BLaER1 treated with 17β-estradiol and CSF1 and Interleukin-3, amounts not matched to agents 10 nM and 100 nM (cell line): ENCODE data around the gene CCDC137.
A peak's percentile ranks its signal among the peaks of the same experiment; 100 is the strongest.

Experiments used
- H3K27ac ChIP-seq, 11 experiments: shearing (Covaris generic); formaldehyde crosslinking; 2 replicates each; pipeline ENCODE4 v1.8.1; 2022
- H3K27me3 ChIP-seq, 11 experiments: shearing (Covaris generic); formaldehyde crosslinking; 2 replicates each; pipeline ENCODE4 v1.8.1; 2022
- H3K36me3 ChIP-seq, 11 experiments: shearing (Covaris generic); formaldehyde crosslinking; 2 replicates each; pipeline ENCODE4 v1.8.1; 2022
- H3K4me1 ChIP-seq, 10 experiments: shearing (Covaris generic); formaldehyde crosslinking; 2 replicates each; pipeline ENCODE4 v1.8.1; 2022
- H3K4me2 ChIP-seq, 11 experiments: shearing (Covaris generic); formaldehyde crosslinking; 2 replicates each; pipeline ENCODE4 v1.8.1; 2022
- H3K4me3 ChIP-seq, 10 experiments: shearing (Covaris generic); formaldehyde crosslinking; 2 replicates each; pipeline ENCODE4 v1.8.1; 2022
- H3K9ac ChIP-seq, 11 experiments: shearing (Covaris generic); formaldehyde crosslinking; 2 replicates each; pipeline ENCODE4 v1.8.1; 2022
- H3K9me3 ChIP-seq, 11 experiments: shearing (Covaris generic); formaldehyde crosslinking; replicated peaks in 1 of 11; 2 replicates each; pipeline ENCODE4 v1.8.1; 2022
- H4K20me1 ChIP-seq, 11 experiments: shearing (Covaris generic); formaldehyde crosslinking; 2 replicates each; pipeline ENCODE4 v1.8.1; 2022
- Cebpa-rat ChIP-seq, 11 experiments: shearing (Covaris generic); IDR thresholded peaks; 2 replicates each; pipeline ENCODE4 v1.8.1; 2022

CCDC137 gene

DNA sequence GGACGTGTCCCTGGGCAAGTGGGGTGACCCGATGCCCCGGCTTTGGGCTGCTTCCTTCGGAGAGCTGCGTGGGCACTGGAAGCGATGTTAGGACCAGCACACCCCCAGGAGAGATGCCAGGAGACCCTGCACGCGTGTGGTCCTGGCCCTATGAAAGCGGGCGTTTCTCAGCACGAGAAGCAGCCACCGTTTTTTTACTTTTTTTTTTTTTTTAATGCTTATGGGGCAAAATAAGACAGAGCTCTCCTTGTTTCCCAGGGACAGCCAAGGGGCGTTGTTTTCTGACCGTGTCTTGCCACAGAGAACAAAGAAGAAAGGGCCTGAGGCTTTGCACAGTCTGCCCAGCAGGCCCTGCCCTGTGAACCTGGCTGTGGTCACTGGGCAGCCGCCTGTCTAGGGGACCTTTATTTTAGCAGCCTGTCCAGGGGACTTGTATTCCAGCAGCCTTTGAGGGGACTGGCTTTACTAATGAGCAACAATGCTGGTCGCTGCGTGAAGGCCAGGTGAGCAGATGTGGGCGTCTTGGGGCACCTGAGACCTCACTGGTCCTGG lies 46.5 kb downstream of the CCDC137 start:
- peak overlapping the region; percentile 74 to 89 (median 84) for H3K9ac ChIP-seq
- H3K27ac ChIP-seq: peak overlapping the region in 8 of 11 experiments; percentile 67 to 82 (median 75); a peak in 14 of 22 replicates
- peak overlapping the region; percentile 71 to 96 (median 86) for H3K4me3 ChIP-seq
- no peaks in the 10 kb centered on the region for H3K27me3 ChIP-seq
- peaks cover 5 to 39% (median 22%) of the 10 kb centered on the region in 11 experiments; a peak in 21 of 22 replicates for H3K36me3 ChIP-seq
- no peaks in the 10 kb centered on the region for H3K9me3 ChIP-seq
- peaks cover 38 to 72% (median 60%) of the 10 kb centered on the region in 10 experiments for H3K4me1 ChIP-seq
- peaks cover 0 to 67% (median 34%) of the 10 kb centered on the region in 11 experiments; a peak in 18 of 22 replicates for H4K20me1 ChIP-seq
- peak overlapping the region; percentile 84 to 100 (median 99) for H3K4me2 ChIP-seq
- no peak for TF ChIP-seq Cebpa-rat (IDR thresholded peaks at IDR 0.05)

DNA sequence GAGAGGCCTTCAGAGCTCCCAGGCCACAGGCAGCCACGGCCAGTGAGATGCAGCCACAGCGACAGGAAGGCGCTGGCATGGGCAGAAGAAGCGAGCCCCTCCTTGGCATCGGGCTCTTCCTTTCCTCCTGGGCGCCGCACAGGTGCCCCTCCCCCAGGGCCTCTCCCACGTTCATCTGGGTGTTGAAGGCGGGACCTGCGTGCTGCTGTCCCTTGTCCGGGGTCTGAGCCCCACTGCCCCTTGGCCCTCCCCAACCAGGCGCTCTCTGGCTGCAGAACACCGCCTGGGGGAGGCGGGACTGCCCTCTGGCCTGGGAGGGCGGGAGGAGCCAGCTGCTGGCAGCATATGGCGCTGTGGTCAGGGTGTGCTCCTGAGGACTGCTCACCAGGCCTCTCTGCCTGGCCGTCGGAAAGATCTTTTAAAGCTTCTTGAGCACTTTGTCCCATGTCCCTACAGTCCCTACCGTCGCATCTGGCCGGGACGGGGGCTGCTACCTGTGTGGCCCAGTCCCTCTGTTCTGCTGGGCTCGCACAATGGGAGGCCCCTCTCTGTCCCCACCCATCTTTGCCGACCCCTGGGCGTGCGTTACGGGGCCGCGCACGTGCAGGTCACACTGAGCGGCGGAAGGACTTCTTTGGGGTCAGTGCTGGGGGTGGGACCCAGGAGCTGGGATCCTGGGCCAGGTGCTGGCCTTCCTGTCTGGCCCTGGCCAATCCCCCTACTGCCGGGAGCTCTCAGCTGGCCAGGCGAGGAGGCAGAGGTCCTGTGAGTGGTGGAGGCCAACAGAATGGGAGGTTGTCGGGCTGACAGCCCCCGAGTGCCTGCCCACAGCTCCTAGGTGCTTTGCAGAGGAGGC lies 47.2 kb downstream of the CCDC137 start:
- H3K9ac ChIP-seq: peak overlapping the region; percentile 74 to 89 (median 84); a peak in 19 of 22 replicates
- H3K4me3 ChIP-seq: peak overlapping the region in 8 of 10 experiments; percentile 75 to 96 (median 87); a peak in 13 of 20 replicates
- H3K36me3 ChIP-seq: peaks cover 0 to 37% (median 19%) of the 10 kb centered on the region in 11 experiments; a peak in 15 of 22 replicates
- peak overlapping the region in 2 of 11 experiments; percentile 73 to 78; a peak in 1 of 22 replicates for H3K27ac ChIP-seq
- no peaks in the 10 kb centered on the region for H3K27me3 ChIP-seq
- peak overlapping the region; percentile 84 to 100 (median 99) for H3K4me2 ChIP-seq
- no peak for TF ChIP-seq Cebpa-rat (IDR thresholded peaks at IDR 0.05)
- H3K4me1 ChIP-seq: peaks cover 38 to 68% (median 57%) of the 10 kb centered on the region in 10 experiments
- peaks cover 0 to 60% (median 27%) of the 10 kb centered on the region in 11 experiments; a peak in 16 of 22 replicates for H4K20me1 ChIP-seq
- no peaks in the 10 kb centered on the region for H3K9me3 ChIP-seq

DNA sequence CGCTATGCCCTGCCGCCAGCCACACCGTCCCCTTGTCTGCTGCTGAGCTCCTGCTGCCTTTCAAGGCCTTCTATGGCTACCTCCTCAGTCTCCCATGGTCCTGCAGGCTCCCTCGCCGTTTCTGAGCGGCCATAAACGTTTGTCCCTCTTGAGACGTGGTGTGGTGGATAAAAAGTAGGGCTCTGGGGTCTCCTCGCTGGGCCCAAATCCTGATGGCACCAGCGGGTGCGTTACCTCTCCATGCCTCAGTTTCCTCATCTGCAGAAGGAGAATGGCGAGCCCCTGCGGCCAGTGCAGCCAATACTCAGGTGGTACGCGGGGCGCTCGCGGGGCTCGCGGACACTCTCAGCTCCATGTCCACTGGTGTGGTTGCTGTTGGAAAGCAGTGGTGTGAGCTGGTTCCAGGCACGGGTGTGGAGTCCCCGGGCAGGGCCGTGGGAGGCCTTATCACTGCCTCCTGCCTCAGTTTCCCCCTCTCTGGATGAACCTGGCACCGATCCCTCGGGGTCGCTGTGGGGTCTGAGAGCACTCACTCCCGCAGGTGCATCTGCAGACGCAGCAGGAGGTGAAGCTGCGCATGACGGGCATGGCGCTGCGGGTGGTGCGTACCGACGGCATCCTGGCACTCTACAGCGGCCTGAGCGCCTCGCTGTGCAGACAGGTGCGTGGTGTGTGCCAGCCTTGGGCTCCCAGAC lies 48.0 kb downstream of the CCDC137 start:
- no peak for TF ChIP-seq Cebpa-rat (IDR thresholded peaks at IDR 0.05)
- peak overlapping the region in 5 of 11 experiments; percentile 13 to 88 (median 83); a peak in 5 of 22 replicates for H3K9ac ChIP-seq
- peaks cover 0 to 55% (median 23%) of the 10 kb centered on the region in 11 experiments; a peak in 13 of 22 replicates for H4K20me1 ChIP-seq
- H3K27ac ChIP-seq: peak overlapping the region in 1 of 11 experiments; percentile 78; a peak in 1 of 22 replicates
- peaks cover 0 to 38% (median 20%) of the 10 kb centered on the region in 11 experiments; a peak in 14 of 22 replicates for H3K36me3 ChIP-seq
- peak overlapping the region in 8 of 11 experiments; percentile 98 to 100 (median 99); a peak in 12 of 22 replicates for H3K4me2 ChIP-seq
- no peaks in the 10 kb centered on the region for H3K9me3 ChIP-seq
- no peak overlapping the region for H3K4me3 ChIP-seq
- no peaks in the 10 kb centered on the region for H3K27me3 ChIP-seq
- peaks cover 36 to 65% (median 55%) of the 10 kb centered on the region in 10 experiments for H3K4me1 ChIP-seq

DNA sequence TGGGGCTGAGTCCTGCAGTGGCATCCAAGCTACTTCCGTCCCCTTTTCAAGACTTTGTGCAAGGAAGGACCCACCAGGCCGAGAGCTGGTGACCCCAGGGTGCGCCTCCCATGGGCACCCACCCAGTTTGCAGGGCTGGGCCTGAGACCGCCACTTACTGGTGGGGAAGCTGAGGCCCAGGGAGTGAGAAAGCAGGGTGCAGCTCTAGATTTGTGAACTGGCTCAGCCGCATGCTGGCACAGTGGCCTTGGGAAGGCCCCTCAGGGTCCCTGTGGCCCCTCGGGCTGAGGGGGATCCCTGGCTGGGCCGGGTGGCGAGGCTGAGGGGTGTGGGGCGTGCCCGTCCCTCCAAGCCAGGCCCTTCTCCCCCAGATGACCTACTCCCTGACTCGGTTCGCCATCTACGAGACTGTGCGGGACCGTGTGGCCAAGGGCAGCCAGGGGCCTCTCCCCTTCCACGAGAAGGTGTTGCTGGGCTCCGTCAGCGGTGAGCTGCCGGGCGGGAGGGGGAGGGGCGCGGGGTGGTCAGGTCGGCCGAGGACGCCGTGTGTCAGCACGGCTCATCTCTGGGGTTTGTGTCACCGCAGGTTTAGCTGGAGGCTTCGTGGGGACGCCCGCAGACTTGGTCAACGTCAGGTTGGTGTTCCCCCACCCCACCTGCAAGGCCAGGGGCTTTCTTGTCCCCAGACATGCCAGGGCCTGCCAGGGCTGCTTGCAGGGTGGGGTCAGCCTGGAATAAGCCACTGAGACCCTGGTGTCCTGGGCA lies 48.8 kb downstream of the CCDC137 start:
- Histone ChIP-seq H3K27me3 (no peaks in the 10 kb centered on the region), H3K9me3 (no peaks in the 10 kb centered on the region), H3K4me3 (no peak overlapping the region), H3K9ac (no peak overlapping the region; a peak in 1 of 22 replicates), H3K4me2 (0 out of 22 replicates have a peak overlapping the region, but pooled peaks of 1 of the 11 experiments have one; percentile 99), H3K4me1 (peaks cover 33 to 65% (median 55%) of the 10 kb centered on the region in 10 experiments), H4K20me1 (peaks cover 0 to 55% (median 21%) of the 10 kb centered on the region in 11 experiments; a peak in 13 of 22 replicates), H3K36me3 (peaks cover 0 to 45% (median 23%) of the 10 kb centered on the region in 11 experiments; a peak in 14 of 22 replicates), H3K27ac (no peak overlapping the region)
- TF ChIP-seq Cebpa-rat (IDR thresholded peaks at IDR 0.05): no peak

DNA sequence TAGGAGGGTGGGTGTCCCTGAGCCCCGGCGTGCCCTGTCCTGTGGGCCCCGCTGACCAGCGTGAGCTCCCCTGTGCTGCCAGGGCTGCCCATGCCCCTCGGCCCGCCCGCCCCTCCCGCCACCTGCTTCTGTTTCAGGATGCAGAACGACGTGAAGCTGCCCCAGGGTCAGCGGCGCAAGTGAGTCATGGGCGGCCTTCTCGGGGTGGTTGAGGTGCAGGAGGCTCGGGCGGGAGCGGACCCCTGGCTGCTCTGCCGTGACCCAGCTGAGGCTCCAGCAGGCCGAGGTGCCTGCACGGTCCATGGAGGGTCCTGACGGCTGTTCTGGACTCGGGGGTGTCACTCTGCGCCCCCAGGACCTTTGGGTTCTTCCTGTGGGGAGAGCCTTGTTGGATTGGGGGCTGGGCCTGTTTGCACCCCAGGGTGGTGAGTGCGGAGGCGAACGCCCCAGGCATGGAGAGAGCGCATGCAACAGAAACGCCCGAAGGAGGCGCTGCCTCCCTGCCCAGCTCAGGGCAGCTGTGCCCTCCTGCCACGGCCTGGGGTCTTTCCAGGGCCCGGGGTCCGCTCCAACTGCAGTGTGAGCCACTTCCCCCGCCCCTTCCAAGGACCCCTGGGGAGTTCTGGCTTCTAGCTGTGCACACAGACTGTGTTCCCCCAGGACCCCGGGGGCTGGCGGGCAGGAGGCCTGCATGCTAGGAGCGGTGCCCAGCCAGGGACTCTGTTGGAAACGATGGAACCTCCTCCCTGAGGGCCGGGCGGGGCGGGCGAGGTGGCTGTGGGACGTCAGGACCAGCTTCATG lies 49.5 kb downstream of the CCDC137 start:
- TF ChIP-seq Cebpa-rat (IDR thresholded peaks at IDR 0.05): no peak
- no peak overlapping the region for H3K27ac ChIP-seq
- H3K4me3 ChIP-seq: no peak overlapping the region
- peaks cover 0 to 62% (median 20%) of the 10 kb centered on the region in 11 experiments; a peak in 13 of 22 replicates for H4K20me1 ChIP-seq
- H3K9me3 ChIP-seq: no peaks in the 10 kb centered on the region
- no peaks in the 10 kb centered on the region for H3K27me3 ChIP-seq
- H3K9ac ChIP-seq: peak overlapping the region in 3 of 11 experiments; percentile 19 to 38 (median 24); a peak in 3 of 22 replicates
- peaks cover 33 to 65% (median 55%) of the 10 kb centered on the region in 10 experiments for H3K4me1 ChIP-seq
- H3K36me3 ChIP-seq: peaks cover 0 to 45% (median 23%) of the 10 kb centered on the region in 11 experiments; a peak in 14 of 22 replicates
- peak overlapping the region in 6 of 11 experiments; percentile 20 to 46 (median 41); a peak in 8 of 22 replicates for H3K4me2 ChIP-seq

DNA sequence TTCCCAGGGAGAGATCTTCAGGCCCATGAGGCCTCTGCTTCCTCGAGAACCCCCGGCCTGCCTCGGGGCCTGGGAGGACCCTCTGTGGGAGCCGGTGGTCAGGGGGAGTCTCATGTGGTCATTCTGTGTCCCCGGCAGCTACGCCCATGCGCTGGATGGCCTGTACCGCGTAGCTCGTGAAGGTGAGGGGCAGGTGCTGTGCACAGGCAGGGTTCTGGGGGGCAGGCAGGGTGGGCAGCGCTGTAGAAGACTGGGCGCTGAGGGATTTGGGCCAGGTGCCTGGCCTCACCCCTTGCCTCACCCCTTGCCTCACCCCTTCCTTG lies 50.1 kb downstream of the CCDC137 start:
- peak overlapping the region in 3 of 11 experiments; percentile 19 to 38 (median 24); a peak in 2 of 22 replicates for H3K9ac ChIP-seq
- H3K4me3 ChIP-seq: no peak overlapping the region
- no peak for TF ChIP-seq Cebpa-rat (IDR thresholded peaks at IDR 0.05)
- H3K36me3 ChIP-seq: peaks cover 0 to 45% (median 23%) of the 10 kb centered on the region in 11 experiments; a peak in 14 of 22 replicates
- H3K4me1 ChIP-seq: peaks cover 34 to 65% (median 55%) of the 10 kb centered on the region in 10 experiments
- H3K9me3 ChIP-seq: no peaks in the 10 kb centered on the region
- peaks cover 0 to 64% (median 20%) of the 10 kb centered on the region in 11 experiments; a peak in 13 of 22 replicates for H4K20me1 ChIP-seq
- peak overlapping the region in 2 of 11 experiments; percentile 44 to 46; a peak in 4 of 22 replicates for H3K4me2 ChIP-seq
- no peaks in the 10 kb centered on the region for H3K27me3 ChIP-seq
- no peak overlapping the region for H3K27ac ChIP-seq

DNA sequence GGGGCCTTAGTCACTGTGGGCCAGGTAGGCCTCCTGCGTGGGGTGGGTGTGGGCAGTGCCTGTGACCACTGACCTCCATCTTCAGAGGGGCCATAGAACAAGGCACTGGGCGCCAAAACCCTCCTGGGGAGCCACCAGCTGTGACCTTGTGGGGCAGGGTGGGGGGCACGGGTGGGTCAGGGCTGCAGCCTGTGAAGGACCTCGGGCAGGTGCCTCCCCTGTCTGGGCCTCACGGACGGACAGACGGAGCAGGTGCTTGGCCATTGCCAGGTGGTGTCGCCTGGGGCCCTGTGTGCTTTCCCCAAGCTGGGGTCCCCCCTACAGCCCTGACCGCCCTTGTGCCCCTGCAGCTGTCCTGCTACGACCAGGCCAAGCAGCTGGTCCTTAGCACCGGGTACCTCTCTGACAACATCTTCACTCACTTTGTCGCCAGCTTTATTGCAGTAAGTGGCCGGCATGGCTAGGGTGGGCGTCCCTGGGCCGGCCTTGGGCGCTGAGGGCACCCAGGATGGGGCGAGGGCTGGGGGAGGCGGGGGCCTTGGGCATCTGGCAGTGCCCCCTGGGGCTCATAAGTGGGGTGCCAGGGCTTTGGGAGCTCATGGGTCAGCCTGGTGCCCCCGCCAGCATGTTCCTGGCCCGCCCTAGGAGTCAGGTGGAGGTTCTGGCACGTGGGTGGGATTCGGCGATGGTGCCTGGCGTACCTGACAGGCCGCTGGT lies 50.7 kb downstream of the CCDC137 start:
- Histone ChIP-seq H4K20me1 (peaks cover 0 to 64% (median 20%) of the 10 kb centered on the region in 11 experiments; a peak in 13 of 22 replicates), H3K27me3 (no peaks in the 10 kb centered on the region), H3K9me3 (no peaks in the 10 kb centered on the region), H3K9ac (no peak overlapping the region), H3K4me3 (no peak overlapping the region), H3K4me2 (no peak overlapping the region), H3K27ac (no peak overlapping the region), H3K36me3 (peaks cover 0 to 45% (median 23%) of the 10 kb centered on the region in 11 experiments; a peak in 14 of 22 replicates), H3K4me1 (peaks cover 37 to 68% (median 57%) of the 10 kb centered on the region in 10 experiments)
- TF ChIP-seq Cebpa-rat (IDR thresholded peaks at IDR 0.05): no peak
